Measurements from ENCODE around the gene PDE1C.

Gene PDE1C

DNA sequence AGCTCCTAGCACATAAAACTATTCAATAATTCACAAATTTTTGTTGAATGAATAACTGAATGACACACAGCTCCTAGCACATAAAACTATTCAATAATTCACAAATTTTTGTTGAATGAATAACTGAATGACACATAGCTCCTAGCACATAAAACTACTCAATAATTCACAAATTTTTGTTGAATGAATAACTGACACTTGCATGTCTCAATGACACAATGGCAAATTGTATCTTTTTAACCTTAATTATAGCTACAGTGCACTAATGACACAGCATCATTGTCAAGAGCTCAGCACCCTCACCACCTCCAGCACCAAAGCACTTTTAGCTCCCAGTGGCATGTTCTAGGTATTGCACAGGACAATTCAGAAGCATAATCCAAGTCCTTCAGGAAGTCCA, 131.6 kb downstream of the PDE1C start:
- DNase-seq (ENCODE audit: low read depth): no peak

DNA sequence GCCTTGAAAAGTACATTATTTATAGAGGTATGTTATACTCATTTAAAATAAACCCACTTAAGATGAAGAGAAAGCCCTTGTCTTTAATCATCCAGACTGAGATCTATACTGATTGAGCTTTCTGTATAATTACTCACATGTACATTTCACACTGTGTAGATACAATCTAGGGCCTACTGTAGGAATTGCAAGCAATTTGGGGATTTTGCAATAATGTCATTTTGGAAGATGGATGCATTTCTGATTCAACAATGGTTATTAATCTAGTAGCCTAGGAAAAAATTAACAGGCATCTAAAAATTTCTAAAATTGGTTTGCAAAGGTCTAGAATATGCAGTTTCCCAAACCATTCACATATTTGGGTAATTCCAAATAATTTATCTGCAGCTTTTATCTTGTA, 132.2 kb downstream of the PDE1C start:
- no peak for DNase-seq (ENCODE audit: low read depth)

DNA sequence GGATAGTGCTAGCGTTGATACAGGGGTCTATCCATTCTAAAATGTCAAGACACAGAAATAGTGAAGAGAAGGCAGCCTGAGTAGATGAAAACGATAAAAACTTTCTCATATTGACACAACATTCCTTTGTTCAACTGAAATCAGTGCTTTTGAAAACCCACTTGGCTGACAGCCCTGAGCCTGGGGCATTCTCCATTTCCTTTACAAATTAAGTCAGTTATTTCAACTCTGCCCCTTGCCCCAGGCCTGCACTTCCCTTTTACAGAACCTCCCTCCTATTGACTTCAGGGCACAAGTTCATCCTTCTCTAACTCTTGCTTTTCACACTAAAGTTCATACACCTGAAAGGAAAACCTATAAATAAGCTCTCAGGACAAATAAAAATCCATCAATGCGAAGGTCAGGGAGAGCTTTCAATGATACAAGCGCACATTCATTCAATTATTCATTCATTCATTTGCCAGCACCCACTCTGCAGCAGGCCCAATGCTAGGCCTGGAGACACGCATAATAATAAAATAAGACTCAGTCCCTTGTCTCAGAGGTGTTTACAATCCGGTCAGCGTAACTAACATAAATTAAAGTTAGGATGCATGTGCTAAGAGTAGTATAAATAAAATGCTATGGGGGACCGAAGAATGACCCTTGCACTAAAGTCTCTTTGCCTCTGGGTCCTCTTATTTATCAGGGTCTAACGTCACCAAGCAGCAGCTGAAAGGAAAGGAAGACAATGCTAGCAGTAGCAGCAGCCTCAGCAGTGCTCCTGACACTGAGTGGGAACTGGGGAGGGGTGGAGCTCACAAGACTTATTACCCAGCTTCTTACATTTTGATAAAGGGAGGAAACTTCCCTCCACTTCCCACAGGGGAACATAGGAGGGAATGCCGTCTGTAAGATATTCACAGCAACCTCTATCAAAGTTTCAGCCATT, 134.8 kb downstream of the PDE1C start:
- no peak for DNase-seq (ENCODE audit: low read depth)

DNA sequence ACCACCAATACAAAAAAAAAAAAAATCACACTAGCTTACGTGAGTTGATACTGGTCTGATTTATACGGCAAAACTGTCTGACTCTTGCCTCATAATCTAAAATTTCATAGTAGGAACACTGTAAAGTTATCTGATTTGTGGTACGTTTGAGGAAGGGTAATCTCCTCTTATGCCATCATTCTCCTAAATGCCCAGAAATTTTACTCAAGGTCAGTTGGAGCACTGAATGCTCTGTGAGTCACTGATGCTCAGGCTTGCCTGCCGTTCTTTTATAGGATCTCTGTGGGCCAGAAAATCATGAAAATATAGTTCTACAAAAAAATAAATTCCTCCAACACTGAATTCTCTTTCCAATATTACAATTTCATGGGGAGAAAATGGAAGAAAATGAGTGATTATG, 135.7 kb downstream of the PDE1C start:
- no peak for DNase-seq (ENCODE audit: low read depth)

DNA sequence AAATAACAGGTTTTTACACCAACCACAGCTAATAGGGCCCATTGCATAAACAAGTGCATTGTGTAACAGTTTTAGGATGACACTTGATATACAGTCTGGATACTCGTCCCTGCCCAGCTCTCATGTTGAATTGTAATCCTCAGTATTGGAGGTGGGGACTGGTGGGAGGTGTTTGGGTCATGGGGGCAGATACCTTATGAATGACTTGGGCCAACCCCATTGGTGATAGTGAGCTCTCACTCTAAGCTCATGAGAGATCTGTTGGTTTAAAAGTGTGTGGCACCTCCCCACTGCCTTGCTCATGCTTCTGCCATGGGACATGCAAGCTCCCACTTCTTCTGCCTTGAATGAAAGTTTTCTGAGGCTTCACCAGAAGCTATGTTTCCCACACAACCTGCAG, 136.7 kb downstream of the PDE1C start:
- DNase-seq (ENCODE audit: low read depth): no peak

DNA sequence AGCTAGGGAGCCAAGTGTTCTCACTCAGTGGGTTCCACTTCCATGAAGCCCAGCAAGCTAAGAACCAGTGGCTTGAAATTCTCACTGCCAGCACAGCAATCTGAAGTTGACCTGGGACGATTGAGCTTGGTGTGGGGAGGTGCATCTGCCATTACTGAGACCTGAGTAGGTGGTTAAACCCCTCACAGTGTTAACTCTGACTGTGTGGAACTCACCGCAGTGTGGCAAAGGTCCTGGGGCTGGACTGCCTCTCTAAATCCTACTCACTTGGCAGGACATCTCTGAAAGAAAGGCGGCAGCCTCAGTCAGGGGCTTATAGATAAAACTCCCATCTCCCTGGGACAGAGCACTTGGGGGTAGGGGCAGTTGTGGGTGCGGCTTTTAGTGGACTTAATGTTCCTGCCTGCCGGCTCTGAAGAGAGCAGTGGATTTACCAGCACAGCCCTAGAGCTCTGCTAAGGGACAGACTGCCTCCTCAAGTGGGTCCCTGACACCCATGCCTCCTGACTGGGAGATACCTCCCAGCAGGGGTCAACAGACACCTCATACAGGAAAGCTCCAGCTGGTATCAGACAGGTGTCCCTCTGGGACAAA, 143.1 kb downstream of the PDE1C start:
- DNase-seq (ENCODE audit: low read depth): no peak

DNA sequence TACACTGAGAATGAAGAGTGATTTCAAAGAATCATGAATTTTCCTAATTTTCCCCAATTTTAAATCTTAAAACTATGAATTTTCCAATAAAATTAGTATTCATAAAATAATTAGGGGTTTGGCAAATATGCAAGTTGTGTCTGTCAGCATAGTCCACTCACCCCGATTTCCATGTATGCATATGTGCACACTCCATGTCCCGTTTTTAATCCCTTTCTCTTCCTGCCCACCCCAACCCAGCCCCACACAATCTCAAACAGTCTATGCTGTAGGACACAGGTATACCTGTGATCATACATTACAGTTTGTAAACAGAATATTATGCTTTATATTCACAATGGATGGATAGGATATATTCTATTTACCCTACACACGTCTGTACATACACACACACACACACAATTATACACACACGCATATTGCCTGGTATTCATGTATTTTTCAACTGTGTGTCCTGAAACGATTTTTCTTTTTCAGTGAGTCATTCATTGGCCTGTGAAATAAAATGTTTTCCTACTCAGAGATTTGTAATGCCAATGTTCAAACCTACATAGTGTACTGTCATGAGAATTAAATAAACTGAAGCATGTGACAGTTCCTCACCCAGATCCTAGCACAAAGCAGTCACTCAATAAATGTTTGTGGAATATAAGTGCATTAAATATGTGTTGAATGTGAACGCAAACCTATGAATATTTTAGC, 144.3 kb downstream of the PDE1C start:
- DNase-seq (ENCODE audit: low read depth): no peak

DNA sequence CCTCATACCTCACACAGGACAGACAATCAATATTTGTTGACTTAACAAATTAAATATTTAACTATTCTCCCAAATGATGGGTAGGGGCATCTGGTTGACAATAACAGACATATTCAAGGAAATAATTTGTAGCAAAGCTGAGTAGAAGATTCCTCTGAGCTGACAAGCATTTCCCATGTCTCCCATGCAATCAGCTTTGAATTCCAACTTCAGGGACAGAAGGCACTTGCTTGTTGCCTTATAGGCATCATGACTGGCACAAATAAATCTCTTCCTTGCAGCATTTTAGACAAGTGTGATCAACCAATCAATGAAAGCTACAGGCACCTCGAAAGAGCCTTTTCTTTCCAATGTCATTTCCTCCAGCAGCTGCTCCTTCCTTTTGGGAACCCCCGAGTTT, 146.0 kb downstream of the PDE1C start:
- no peak for DNase-seq (ENCODE audit: low read depth)

DNA sequence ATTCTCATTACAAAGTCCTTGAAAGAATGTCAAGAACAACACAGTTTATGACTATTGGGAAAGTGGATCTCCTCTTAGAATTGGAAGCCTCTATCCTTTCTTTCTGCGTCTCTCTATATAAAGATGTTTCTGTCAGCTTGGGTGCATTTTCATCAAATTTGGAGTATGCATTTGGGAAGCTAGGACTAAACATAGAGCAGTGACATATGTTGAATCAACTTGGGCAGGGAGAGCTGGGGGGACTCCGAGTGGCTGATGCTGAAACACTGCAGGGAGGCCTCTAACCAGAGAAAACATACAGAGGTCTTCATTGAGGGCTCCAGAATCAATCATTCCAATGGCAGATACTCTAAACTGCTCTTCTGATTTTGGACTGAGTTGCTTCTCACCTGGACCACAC, 147.4 kb downstream of the PDE1C start:
- no peak for DNase-seq (ENCODE audit: low read depth)

DNA sequence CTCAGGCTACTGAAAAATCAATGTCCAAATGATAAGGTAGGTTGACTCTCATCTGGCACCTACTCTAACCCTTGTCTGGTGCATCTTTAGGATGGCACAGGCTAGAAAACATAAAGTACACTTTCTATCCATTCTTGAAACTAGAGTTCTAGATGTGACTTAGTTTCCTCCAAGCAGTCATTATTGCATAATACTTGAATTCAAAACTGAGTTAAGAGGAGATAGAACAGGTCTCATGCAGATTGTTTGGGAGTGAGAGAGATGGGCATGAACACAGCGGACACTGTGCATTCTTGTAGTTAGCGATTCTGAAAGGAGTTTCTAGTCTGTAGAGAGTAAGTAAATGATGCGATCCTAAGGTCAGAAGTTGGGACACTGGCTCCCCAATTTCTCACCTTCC, 149.2 kb downstream of the PDE1C start:
- DNase-seq (ENCODE audit: low read depth): no peak

DNA sequence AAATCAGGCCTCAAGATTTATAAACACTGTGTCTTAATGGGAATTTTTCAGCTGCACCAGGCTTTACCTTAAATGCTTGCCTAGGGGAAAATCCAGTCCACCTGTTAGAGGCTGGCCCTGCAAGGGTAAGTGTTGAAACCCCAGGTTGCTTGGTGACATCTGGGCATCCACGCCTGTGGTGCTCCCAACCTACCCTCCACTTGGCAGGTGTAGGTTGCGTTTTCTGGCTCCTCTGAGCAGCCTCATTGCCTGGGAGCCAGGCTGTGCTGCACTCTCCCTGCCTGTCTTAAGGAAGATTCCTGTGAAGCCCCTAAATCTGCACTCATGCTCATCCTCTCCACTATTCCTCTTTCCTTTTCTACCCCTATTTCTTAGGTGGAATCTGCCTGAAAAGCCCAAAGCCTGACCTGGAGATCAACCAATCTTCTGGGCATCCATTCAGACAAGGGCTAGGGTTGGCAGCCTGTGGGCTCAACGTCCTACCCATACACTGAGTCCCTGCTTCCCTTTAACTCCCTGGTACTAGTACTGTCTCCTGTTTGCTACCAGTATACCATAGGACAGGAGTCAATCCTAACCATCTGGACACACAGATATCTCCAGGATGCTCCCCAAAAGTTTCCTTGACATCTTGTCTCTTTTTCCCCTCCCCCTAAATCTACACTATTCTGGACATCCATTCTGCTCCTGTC, 150.4 kb downstream of the PDE1C start:
- DNase-seq (ENCODE audit: low read depth): no peak

DNA sequence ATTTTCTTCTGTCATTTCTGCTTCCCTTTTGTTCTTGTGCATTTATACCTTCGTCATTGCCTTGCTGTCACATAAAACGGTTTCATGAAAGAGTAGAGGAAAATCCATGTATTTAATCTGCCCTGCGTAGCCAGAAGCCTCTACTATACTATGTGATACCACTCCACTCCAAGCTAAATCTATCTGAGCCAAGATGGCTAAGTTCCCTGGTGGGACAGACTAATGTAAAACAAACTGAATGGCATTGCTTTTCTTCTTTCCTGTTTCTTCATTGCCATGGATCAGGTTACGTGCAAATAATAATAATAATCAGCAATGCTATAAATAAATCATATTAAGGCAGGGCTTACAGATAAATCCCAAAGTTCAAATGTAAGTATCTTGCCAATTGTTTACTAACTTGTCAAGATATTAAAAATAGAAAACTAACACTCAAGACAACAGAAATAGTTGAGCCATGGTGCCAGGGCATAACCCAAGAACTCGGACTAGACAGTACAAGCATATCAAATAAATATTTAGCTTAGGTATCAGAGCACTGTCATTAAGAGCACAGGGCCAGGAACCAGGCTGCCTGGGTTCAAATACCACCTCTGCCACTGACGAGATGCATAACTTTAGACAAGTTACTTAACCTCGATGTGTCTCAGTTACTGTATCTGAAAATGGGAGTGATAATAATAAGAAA, 151.4 kb downstream of the PDE1C start:
- DNase-seq (ENCODE audit: low read depth): no peak

DNA sequence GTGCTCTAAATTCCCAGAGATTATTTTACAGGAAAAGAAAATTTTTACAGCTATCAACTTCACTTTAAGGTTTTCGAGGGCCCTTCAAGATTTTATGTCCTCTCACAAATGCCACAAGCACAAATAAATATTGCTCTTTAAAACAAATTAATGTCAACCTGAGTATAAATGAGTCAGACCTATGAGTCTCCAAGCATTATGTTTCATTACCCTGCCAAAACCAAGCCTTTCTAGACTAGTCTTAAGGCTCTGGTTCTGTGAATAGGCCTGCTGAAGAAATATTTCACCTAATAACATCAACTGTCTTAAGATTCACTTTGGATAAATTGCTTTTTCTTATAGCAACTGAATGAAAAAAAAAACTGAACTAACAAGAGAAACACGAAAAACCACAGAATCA, 153.0 kb downstream of the PDE1C start:
- DNase-seq (ENCODE audit: low read depth): no peak

DNA sequence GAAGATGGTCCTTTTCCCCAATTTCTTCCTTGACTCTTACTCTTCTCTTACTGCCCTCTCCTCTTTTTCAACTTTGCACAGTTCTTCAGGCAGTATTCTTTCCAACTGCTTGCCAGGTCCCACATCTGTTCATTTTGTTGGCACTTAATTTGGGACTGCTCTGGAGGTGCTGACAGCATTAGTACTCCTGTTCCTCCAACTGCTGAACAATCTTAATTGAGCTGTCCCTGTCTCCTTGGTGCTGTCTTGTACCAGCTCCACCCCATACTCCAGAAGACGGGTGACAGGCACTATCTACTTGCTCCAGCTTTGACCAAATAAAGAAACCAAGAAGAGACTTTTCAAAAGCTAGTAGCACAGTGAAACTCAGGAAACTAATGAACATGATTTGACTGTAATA, 160.0 kb downstream of the PDE1C start:
- no peak for DNase-seq (ENCODE audit: low read depth)

DNA sequence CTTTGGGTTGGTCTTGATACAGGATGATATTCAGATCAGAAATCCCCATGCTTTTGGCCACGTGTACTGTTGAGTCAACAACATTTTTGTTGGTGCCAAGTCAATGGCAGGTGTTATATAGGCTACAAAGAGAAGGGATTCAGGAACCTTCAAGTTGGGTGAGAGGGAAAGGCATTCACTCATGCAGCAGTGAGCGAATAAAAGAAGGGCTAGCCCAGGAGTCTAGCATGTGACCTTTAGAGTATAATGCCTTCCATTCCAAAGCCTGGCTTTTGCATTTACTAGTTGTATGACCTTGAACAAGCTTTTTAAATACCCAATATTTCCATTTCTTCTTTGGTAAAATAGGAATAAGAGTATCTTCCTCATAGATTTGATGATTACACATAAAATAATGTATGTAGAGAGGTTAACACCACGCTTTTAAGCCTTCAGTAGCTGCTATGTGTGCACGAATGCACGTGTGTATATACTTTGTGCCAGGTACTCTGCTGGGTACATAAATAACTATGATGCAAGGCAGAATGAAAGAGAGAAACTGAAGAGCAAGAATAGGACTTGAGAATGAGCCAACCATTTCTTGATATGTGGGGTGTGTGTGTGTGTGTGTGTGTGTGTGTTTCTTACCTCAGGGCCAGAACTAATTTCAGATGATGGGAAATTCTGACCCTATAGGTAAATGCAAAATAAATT, 163.6 kb downstream of the PDE1C start:
- DNase-seq (ENCODE audit: low read depth): no peak

DNA sequence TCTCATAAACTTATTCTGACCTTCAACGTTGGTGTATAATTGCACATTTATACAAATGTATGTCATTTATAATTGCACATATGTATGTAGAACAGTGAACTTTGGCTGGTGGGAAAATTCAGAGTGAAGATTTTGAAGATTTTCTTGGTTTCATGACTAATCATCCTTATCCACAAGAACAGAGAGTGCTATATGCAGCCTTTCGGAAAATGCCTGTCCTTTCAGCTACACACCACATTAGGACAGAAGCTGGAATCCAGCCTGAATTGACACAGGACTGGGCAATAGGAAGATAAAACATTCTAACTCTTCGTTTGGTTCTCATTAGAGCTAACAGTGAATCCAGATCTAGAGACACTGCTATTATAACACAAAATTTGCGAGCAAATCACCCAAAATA, 166.2 kb downstream of the PDE1C start:
- DNase-seq (ENCODE audit: low read depth): no peak

DNA sequence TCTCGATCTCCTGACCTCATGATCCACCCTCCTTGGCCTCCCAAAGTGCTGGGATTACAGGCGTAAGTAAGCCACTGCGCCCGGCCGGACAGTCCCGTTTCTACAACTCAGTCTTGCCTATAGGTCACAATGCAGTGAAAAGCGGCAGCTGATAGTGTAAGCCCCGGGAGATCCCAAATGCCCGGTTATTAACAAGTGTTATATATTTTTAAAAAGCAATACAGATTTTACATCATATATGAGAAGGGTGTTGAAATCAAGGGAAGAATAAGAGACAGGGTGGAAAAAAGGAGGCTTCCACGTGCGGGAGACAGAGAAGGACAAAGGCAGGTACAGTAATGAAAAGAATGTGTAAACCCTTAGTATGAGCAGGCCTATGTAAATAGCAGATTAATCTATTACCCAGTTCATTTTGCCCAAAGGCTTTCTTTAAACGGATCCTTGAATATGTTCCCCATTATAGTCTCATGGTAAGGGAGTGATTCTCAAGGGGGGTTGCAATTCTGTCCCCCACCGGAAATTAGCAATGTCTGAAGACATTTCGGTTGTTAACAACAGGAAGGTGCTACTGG, 170.8 kb downstream of the PDE1C start:
- DNase-seq (ENCODE audit: low read depth): no peak

DNA sequence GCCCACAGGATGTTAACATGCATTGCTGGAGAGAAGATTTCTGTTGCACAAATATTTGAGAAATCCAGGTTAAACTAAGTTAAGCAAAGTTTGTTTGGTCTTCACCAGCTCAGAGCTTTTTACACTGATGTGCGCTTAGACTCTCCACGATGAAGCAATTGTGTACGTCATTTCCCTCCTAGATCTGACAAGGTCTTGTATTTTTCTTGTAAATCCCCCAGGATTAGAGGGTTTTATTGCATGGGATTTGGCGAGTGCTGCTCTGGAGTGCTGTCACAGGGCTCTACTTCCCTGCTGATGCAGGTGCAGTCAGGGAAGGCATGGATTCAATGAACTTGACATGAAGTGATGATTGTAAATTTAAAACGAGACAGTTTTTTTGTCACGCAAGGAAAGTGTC, 173.3 kb downstream of the PDE1C start:
- DNase-seq (ENCODE audit: low read depth): no peak

DNA sequence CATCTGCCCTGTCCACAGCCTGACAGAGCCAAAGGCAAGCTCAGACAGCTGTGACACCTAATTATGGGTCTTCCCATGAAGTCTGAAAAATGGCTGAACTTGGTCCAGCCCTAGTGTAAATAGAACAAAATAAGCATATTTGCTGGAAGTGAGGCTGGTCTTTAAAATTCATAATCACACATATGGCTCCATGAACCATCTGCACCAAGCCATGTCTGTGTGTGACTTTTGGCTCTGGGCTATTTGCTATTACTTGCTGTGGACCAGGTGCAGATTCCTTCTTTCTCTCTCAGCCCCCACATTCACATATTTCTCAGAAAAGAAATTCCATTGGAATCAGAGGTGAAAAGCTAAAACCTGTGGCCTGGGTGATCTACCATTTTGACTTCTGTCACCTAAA, 175.9 kb downstream of the PDE1C start:
- DNase-seq (ENCODE audit: low read depth): no peak

DNA sequence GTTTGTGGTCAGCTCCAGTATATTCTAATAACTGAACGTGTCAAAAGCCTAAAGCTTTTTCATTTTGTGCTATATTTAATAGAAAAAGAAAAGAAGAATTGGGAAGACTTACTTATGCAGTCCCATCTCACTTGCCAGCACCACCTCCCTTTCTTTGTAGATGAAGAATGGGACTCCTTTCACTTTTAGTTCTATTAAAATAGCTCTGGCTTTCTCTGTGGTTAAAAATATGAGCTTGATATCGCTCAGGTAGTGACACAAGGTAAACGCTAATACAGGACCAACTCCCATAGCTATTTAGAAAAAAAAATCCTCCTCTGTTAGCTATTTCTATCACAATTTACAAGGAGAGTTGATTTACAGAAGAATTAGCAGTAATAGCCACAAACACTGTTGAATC, 176.8 kb downstream of the PDE1C start:
- no peak for DNase-seq (ENCODE audit: low read depth)

Measured in activated T-cell treated with anti-CD3 and anti-CD28 coated beads for 1 hour (primary cell).